ENCODE data around the gene GRIK5.
"Not testable (repeated sequence)": the region's sequence is repeated elsewhere in the genome, so short reads cannot be mapped to it uniquely, and the experiment has no call there.

Gene GRIK5

DNA sequence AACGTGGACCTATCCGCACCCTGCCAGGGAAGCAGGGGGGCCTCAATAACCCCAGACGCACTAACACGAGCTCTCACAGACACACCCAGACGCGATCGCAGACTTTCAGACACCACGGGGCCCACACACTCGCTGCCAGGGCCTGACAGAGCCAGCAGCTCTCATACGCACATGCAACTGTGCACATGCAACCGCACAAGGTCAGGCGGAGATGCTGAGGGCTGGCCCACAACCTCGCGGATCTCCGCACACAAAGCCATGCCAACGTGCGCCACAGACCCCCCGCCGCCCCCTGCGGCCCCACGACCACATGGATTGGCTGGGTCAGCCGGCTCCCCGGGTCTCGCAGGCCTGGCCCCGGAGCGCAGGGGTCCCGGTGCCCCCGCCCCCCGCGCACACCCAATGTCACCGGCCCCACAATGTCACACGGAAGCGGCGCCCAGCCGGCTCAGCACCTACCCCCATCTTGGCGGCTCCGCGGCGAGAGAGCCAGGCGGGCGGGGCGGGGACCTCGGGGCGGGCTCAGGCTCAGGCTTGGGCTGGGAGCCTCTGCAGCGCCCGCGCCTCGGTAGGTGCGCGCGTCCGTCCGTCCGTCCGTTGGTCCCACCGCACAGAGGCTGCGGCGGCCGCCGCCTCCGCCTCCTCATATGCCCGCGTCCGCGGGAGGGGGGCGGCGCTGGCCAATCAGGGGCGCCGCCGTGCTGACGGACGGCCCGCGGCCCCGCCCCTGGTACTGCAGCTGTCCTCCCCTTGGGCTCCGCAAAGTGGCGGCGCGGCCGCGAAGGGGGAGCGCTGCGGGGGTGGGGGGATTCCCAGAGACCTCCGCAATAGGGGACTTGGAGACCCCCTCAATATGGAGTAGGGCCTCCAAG lies 76.2 kb downstream of the GRIK5 start, which contains the start of gene ATP1A3:
TSS of gene ATP1A3 (minus strand) at position 619 of the 872 bp plus-strand sequence. CDS start at position 465, 154 bp downstream.
- no peak for DNase-seq (ENCODE audit: extremely low read depth, low read depth)
- no peak for TF ChIP-seq CTCF (IDR thresholded peaks at IDR 0.05; ENCODE audit: low read depth, low read length)

- not testable (repeated sequence) for DNase-seq (ENCODE audit: extremely low read depth, low read depth)
Measured at GRCh38 chr19:41991925-41992569, 78.0 kb downstream of the GRIK5 start.

- no peak for DNase-seq (ENCODE audit: extremely low read depth, low read depth)
- TF ChIP-seq CTCF (IDR thresholded peaks at IDR 0.05; ENCODE audit: low read depth, low read length): no peak
Measured at GRCh38 chr19:41991025-41991424, 79.0 kb downstream of the GRIK5 start.

- DNase-seq (ENCODE audit: extremely low read depth, low read depth): no peak
- TF ChIP-seq CTCF (IDR thresholded peaks at IDR 0.05; ENCODE audit: low read depth, low read length): no peak
Measured at GRCh38 chr19:41990615-41991014, 79.4 kb downstream of the GRIK5 start.

- TF ChIP-seq CTCF (IDR thresholded peaks at IDR 0.05; ENCODE audit: low read depth, low read length): no peak
- no peak for DNase-seq (ENCODE audit: extremely low read depth, low read depth)
Measured at GRCh38 chr19:41990028-41990427, 80.0 kb downstream of the GRIK5 start.

GRCh38 chr19:41988947-41989346 lies 81.1 kb downstream of the GRIK5 start:
- no peak for TF ChIP-seq CTCF (IDR thresholded peaks at IDR 0.05; ENCODE audit: low read depth, low read length)
- DNase-seq (ENCODE audit: extremely low read depth, low read depth): no peak

GRCh38 chr19:41987141-41987860 lies 82.7 kb downstream of the GRIK5 start:
- DNase-seq (ENCODE audit: extremely low read depth, low read depth): no peak
- no peak for TF ChIP-seq CTCF (IDR thresholded peaks at IDR 0.05; ENCODE audit: low read depth, low read length)
